ENCODE measurements around the gene CKLF.
"Not testable (repeated sequence)": the region's sequence is repeated elsewhere in the genome, so short reads cannot be mapped to it uniquely, and the experiment has no call there.

CKLF gene

GRCh38 chr16:66543541-66543940 is 8.8 kb upstream of the CKLF start:
- DNase-seq (ENCODE audit: low read depth): no peak

DNA sequence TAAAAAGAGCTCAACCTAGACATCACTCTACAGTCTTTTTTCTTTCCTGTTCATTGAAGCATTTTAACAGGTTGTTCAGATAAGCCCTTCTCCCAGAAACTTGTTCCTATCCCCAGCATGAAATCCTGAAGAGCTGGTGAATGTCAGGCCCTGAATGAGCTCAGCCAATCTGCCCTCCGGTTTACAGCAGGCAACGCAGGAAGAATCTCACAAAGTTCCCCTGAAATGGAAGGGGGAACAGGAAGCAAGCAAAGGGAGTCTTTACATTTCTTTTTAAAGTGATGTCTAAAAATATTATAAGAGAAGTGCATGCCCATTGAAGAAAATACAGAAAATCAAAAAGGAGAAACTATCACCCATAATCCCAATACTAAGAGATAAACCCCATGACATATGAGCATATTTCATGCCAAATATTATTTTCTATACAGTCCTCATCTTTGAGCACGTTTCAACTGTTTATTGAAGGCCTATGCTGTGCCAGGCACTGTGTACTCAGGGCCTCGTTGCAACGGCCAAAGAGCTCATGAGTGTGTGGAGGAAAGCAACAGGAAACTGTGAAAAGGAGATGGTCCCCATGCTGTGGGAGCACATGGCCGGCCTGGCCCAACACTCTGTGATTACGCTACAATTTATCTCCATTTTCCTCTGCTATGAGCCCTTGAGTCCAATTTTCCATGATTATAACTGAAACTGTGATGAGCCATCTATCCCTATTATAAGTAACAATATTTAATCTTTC is 8.2 kb upstream of the CKLF start:
- DNase-seq (ENCODE audit: low read depth): no peak

DNA sequence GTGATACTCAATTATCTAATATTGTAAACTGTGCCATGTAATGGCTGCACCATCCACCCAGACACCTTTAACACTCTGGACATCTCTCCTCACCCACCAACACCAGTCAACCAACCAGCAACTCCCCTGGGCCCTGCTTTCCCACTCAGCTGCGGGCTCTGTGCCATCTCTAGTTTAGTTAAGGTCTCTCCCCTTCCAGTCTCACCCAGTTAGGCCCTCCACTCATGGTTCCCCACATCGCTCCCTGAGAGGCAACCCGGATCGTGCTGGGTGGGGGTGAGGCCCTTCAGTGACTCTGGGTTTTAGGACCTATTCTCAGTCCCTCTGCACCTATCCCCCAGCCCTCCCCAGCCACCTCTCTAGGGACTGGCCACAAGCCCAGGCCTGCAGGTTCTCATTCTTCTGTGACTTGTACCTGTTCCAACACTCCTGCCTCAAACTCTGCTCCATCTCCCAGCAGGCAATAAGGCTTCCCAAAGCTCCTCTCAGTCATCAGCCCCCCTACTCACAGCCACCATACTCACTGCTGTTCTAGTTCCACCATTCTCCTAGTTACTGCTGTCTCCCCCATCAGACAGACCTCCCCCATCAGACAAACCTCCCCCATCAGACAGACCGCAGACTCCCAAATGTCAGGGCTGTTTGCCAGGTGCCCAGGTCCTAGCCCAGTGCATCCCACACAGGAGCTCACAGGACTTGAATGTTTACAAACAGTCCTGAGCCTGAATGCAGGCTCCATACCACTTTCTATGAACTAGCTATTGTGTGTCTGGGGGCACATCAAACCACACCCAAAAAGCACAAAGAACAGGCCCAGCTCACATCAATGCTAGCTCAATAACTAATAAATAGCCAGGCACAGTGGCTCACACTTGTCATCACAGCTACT is 5.0 kb upstream of the CKLF start:
- DNase-seq (ENCODE audit: low read depth): no peak

DNA sequence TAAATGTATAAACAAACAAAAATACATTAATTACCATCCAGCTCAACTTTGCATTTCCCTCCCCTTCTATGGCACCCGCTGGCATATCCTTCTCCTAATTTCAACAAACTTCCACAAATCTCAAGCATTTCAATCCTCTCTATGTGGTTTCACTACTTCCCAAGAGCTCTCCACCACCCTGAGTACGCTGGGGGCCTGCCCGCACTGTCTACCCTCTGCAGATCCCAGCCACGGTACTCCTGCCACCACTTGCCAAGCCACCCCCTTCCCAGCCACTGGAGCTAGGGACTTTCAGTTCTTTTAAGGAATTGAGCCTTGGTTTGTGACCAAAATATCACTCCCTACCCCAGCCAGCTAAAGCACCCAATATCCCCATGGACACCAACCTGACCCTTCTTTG is 4.3 kb upstream of the CKLF start:
- DNase-seq (ENCODE audit: low read depth): no peak

DNA sequence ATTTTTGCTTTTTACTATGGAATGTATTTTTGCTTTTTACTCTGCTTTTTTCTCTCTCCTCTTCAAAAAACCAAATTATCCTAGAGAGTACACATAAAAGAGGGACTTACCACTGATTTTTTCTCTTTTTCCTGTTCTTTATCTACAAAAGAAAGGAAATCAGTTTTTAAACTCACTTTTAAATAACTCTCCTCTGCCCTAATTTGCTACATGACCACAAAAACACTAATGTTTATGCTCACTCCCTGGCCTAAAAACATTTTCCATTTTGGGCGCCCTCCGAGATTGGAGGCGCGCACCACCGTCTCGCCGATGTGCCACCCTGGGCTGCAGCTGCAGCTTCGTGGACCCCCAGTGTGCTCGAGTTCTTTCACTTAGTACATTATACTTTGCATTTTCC is 3.5 kb upstream of the CKLF start:
- no peak for DNase-seq (ENCODE audit: low read depth)

GRCh38 chr16:66549284-66550131 is 2.9 kb upstream of the CKLF start, which contains the start of gene TK2:
TK2 (minus strand) TSS chr16:66550122; CDS start chr16:66550061, 61 bp downstream.
- peak; percentile 46 for DNase-seq (ENCODE audit: low read depth)

GRCh38 chr16:66551348-66551759 is 1.0 kb upstream of the CKLF start:
- no peak for DNase-seq (ENCODE audit: low read depth)

GRCh38 chr16:66551788-66552285 is 539 bp upstream of the CKLF start:
- no peak for DNase-seq (ENCODE audit: low read depth)

DNA sequence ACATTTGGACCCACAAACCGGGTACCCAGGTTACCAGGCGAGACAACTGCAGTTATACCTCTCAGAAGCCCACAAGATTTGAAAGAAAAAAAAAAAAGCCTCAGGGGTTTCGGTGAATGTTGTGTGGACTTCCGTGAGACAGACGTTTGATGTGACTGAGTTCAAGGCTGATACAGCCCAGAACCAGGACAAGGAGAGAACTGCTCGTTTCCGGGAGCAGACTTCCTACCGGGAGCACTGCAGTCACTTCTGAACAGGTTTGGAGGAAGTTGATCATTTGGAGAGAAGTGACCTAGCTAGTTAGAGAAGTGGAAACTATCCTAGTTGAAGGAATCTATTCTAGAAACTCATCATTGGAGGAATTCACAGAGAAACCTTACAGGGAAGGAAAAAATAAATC is 847 bp downstream of the CKLF start:
- no peak for DNase-seq (ENCODE audit: low read depth)

GRCh38 chr16:66554021-66554420 is 1.6 kb downstream of the CKLF start:
- no peak for DNase-seq (ENCODE audit: low read depth)

GRCh38 chr16:66554495-66554894 is 2.1 kb downstream of the CKLF start:
- DNase-seq (ENCODE audit: low read depth): no peak

- DNase-seq (ENCODE audit: low read depth): no peak
Observed at GRCh38 chr16:66560107-66560506, 7.7 kb downstream of the CKLF start.

- no peak for DNase-seq (ENCODE audit: low read depth)
Observed at GRCh38 chr16:66561381-66562080, 9.2 kb downstream of the CKLF start.

DNA sequence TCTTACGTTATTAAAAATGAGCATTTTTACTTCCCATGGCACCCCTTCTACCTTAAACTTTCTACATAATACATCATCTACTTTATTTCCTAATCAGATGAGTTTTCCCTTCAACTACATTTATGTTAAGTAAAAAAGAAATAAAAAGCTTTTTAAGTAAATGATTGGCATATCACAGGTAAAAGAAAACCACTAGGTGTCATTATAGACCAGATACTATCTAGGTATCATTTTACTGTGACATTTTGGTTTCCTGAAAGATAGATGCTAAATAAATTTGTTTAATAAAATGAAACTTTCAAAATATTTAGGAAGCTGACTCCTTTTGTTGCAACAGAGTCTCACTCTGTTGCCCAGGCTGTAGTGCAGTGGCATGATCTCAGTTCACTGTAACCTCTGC is 10.0 kb downstream of the CKLF start:
- DNase-seq (ENCODE audit: low read depth): no peak

DNA sequence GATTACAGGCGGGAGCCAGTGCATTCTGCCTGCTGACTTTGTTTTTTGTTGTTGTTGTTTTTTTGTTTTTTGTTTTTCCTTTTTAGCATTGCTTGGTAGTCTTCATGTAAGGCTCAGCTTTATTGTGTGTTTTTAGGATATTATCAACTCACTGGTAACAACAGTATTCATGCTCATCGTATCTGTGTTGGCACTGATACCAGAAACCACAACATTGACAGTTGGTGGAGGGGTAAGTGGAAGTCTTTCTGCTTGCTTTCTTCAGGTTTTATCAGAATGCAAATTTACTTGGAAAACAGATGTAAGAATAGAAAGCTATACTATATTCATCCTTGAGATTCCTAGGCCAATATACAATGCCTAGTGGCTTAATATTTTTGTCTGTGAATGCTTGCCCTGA is 10.6 kb downstream of the CKLF start:
- DNase-seq (ENCODE audit: low read depth): no peak

- no peak for DNase-seq (ENCODE audit: low read depth)
Observed at GRCh38 chr16:66563574-66564334, 11.4 kb downstream of the CKLF start.

DNA sequence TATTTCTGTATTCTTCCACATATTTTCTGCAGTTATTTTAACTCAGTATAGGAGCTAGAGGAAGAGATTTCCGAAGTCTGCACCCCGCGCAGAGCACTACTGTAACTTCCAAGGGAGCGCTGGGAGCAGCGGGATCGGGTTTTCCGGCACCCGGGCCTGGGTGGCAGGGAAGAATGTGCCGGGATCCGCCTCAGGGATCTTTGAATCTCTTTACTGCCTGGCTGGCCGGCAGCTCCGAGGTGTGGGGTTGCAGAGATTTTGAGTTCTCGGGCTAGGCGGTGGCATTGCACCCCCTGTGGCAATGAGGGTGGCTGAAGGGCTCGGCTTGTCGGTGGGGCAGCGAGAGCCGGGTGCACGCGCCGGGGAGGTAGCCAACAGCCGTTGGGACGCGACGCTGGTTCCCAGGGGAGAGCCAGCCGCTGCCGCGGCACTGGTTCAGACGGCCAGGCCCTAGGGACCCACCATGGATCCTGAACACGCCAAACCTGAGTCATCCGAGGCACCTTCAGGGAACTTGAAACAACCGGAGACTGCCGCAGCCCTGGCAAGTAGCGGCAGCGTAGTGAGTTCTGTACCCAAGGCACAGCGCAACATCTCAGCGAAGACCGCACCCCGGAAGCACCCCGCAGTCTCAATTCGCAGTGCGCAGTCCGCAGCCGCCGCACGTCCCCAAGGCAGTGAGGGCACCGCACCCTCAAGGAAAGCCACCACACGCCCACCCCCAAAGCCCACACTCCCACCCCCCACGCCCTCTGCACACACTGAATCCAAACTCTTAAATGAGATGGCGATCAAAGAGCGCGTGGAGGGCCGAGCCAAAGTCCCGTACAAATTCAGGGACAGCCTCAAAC is 13.9 kb downstream of the CKLF start, which contains the start of gene CMTM1:
Gene CMTM1, plus strand, starts transcription at position 389 of the 851 bp plus-strand sequence. Its CDS starts 75 bp downstream, at position 464.
- no peak for DNase-seq (ENCODE audit: low read depth)

- not testable (repeated sequence) for DNase-seq (ENCODE audit: low read depth)
Observed at GRCh38 chr16:66567270-66567669, 14.9 kb downstream of the CKLF start.

- no peak for DNase-seq (ENCODE audit: low read depth)
Observed at GRCh38 chr16:66568355-66568754, 16.0 kb downstream of the CKLF start.

DNA sequence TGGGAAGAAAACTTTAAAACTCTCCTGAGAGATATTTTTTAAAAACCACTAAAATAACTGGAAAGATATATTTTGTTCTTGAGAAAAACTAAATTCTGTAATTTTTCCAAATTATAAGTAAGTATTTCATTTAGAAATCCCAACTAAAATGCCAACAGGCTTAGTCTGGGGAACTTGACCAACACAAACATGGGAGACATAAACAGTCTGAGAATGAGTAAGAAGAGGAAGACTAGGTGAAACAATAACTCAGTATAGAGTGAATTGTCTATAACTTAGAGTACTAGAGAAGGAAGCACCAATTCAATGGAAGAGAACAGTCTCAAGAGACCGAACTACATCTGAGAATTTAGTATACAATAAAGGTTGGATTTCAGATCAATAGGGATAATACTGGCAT is 16.8 kb downstream of the CKLF start:
- DNase-seq (ENCODE audit: low read depth): no peak

Measured in GM04504 (cell line).